CD8-positive, alpha-beta memory T cell (primary cell): ENCODE measurements around the gene ORMDL3. TPM values are rescaled to one million over a fixed set of nuclear protein-coding genes. Genes with fewer than 3 reads are reported as not detected.
"Not testable (repeated sequence)": the region's sequence is repeated elsewhere in the genome, so short reads cannot be mapped to it uniquely, and the experiment has no call there.

Experiments
- CTCF ChIA-PET: fragments of 350-600 bp; sonication (Branson Sonifier 250); formaldehyde crosslinking; loops from one replicate; lab custom pipeline; 2021; ENCODE audit warnings: antibody characterized with exemption; lab: Charles Lee
- POLR2A ChIA-PET: fragments of 350-600 bp; sonication (Branson Sonifier 250); formaldehyde crosslinking; loops from one replicate; lab custom pipeline; 2021; ENCODE audit warnings: antibody characterized with exemption; lab: Charles Lee
- DNase-seq, 5 donors: peaks; one replicate each; pipeline versions ENCODE4 v3.0.0 to v3.0.0-alpha.2; 2020 to 2022; ENCODE audit warnings: mixed read lengths in 1 of 5
- H3K27ac ChIP-seq: one replicate; pipeline ENCODE4 v1.7.0; 2013; ENCODE audit warnings: low read depth, mild to moderate bottlenecking, low read length, moderate library complexity
- H3K27me3 ChIP-seq: 2 replicates; pipeline ENCODE4 v1.7.0; 2013; ENCODE audit warnings: low read length, mild to moderate bottlenecking; ENCODE audit not compliant: insufficient read depth, poor library complexity, severe bottlenecking
- H3K36me3 ChIP-seq: 2 replicates; pipeline ENCODE4 v1.7.0; 2013; ENCODE audit warnings: mild to moderate bottlenecking, low read length, moderate library complexity; ENCODE audit not compliant: insufficient read depth
- H3K4me1 ChIP-seq: 2 replicates; pipeline ENCODE4 v1.7.0; 2013; ENCODE audit warnings: mild to moderate bottlenecking, low read length, moderate library complexity; ENCODE audit not compliant: insufficient read depth
- H3K4me3 ChIP-seq: 2 replicates; pipeline ENCODE4 v1.7.0; 2013; ENCODE audit warnings: mild to moderate bottlenecking, low read length
- H3K9me3 ChIP-seq: 2 replicates; pipeline ENCODE4 v1.7.0; 2013; ENCODE audit warnings: mild to moderate bottlenecking, low read length
- H3K27ac Mint-ChIP-seq, 8 donors: one replicate each; pipeline ENCODE4 v1.8.0; 2020 to 2021; ENCODE audit warnings: mixed read lengths in 8 of 8, mild to moderate bottlenecking in 6 of 8, inconsistent platforms in 3 of 8, moderate library complexity in 3 of 8
- H3K27me3 Mint-ChIP-seq, 2 donors: one replicate each; pipeline ENCODE4 v1.8.0; 2020 to 2021; ENCODE audit warnings: mixed read lengths in 2 of 2, mild to moderate bottlenecking in 1 of 2, moderate library complexity in 1 of 2
- H3K36me3 Mint-ChIP-seq, 3 donors: one replicate each; pipeline ENCODE4 v1.8.0; 2020 to 2021; ENCODE audit warnings: mixed read lengths in 3 of 3, inconsistent platforms in 1 of 3, mild to moderate bottlenecking in 1 of 3
- H3K4me1 Mint-ChIP-seq, 3 donors: one replicate each; pipeline ENCODE4 v1.8.0; 2020 to 2021; ENCODE audit warnings: mixed read lengths in 3 of 3, inconsistent platforms in 1 of 3, mild to moderate bottlenecking in 1 of 3
- H3K4me3 Mint-ChIP-seq, 7 donors: one replicate each; pipeline ENCODE4 v1.8.0; 2020 to 2021; ENCODE audit warnings: mixed read lengths in 7 of 7, mild to moderate bottlenecking in 6 of 7, moderate library complexity in 4 of 7, inconsistent platforms in 2 of 7
- H3K9me3 Mint-ChIP-seq, 5 donors: one replicate each; pipeline ENCODE4 v1.8.0; 2020 to 2022; ENCODE audit warnings: mixed read lengths in 5 of 5, mild to moderate bottlenecking in 3 of 5, moderate library complexity in 2 of 5, inconsistent platforms in 1 of 5
- polyA plus RNA-seq: library from polyadenylated mRNA; unstranded; fragments of 300-500 nt; fragmentation: Illumina TruSeq; gene quantifications from one replicate; pipeline ENCODE4 v1.2.3, GENCODE V29; 2021
- total RNA-seq, 2 experiments: library from RNA; stranded (reverse); gene quantifications; one replicate each; pipeline ENCODE4 v1.2.3, GENCODE V29; 2021

Gene ORMDL3
- total and polyA plus RNA-seq, 3 experiments from 2014 or later, result 73.6 to 217 (median 76.4) TPM

DNA sequence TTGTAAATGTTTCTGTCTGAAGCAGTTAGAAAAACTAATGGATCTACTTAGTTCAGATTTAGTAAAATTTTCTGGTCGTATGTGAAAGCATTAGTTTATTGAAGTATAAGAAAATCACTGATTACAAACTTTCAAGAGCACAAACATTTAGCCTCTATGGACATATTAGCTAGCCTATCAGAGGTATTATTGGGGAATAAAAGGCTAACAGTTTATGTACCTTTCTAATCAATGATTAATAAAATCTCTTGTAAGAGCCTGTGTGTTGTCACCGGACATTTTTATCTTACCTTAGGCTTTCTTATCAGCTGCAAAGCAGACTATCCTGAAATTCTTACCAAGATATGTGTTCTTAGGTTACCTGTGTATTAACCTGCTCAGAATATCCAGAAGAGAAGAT is 38.2 kb downstream of the ORMDL3 start:
- Mint-ChIP-seq H3K27ac (no peak overlapping the region), H3K4me1 (no peaks in the 10 kb centered on the region), H3K36me3 (no peaks in the 10 kb centered on the region), H3K9me3 (peaks cover 0 to 4% (median 0%) of the 10 kb centered on the region in 5 donors), H3K4me3 (no peak overlapping the region), H3K27me3 (peaks cover 3 to 31% of the 10 kb centered on the region in 2 donors)
- Histone ChIP-seq H3K27me3 (no peaks in the 10 kb centered on the region), H3K36me3 (no peaks in the 10 kb centered on the region), H3K27ac (no peak overlapping the region), H3K9me3 (no peaks in the 10 kb centered on the region), H3K4me3 (no peak overlapping the region), H3K4me1 (no peaks in the 10 kb centered on the region)
- DNase-seq, result no peak
- CTCF ChIA-PET, result interaction anchor here (0.6 to 1.0 kb wide), 2 partner anchors 9 to 158 kb away, joined by 3 read pairs; no protein-coding TSS in a partner anchor
- POLR2A ChIA-PET, result no interaction called here

DNA sequence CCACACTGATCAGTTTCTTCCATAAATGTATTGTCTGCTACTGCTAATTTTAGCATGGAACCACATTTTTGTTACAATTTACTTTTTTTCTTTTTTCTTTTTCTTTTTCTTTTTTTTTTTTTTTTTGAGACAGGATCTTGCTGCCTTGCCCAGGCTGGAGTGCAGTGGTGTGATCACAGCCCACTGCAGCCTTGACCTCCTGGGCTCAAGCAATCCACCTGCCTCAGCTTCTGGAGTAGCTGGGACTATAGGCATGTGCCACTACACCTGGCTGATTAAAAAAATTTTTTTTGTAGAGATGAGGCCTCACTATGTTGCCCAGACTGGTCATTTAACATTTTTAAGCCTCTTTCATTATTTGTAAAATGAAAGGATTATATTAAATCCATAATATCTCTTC is 40.3 kb downstream of the ORMDL3 start:
- Mint-ChIP-seq H3K27me3 (peaks cover 3 to 26% of the 10 kb centered on the region in 2 donors), H3K27ac (no peak overlapping the region), H3K4me1 (no peaks in the 10 kb centered on the region), H3K36me3 (no peaks in the 10 kb centered on the region), H3K4me3 (no peak overlapping the region), H3K9me3 (peaks cover 0 to 4% (median 0%) of the 10 kb centered on the region in 5 donors)
- CTCF ChIA-PET, result interaction anchor here (1.3 kb wide), 1 partner anchor 265 kb away, joined by 4 read pairs; no protein-coding TSS in a partner anchor
- H3K9me3 ChIP-seq, result no peaks in the 10 kb centered on the region
- POLR2A ChIA-PET, result interaction anchor here (1.0 kb wide), 1 partner anchor 28 kb away, joined by 3 read pairs; no protein-coding TSS in a partner anchor
- no peaks in the 10 kb centered on the region for H3K4me1 ChIP-seq
- H3K4me3 ChIP-seq, result no peak overlapping the region
- H3K36me3 ChIP-seq, result no peaks in the 10 kb centered on the region
- no peak for DNase-seq
- no peak overlapping the region for H3K27ac ChIP-seq
- H3K27me3 ChIP-seq, result no peaks in the 10 kb centered on the region

DNA sequence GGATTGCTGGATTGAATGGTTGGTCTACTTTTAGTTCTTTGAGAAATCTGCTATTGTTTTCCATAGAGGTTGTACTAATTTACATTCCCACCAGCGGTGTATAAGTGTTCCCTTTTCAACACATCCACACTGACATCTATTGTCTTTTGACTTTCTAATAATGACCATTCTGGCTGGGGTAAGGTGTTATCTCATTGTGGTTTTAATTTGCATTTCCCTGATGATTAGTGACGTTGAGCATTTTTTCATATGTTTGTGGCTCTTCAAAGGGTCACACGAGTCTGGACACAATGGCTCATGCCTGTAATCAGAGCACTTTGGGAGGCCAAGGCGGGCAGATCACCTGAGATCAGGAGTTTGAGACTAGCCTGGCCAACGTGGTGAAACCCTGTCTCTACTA is 41.3 kb downstream of the ORMDL3 start:
- H3K9me3 Mint-ChIP-seq, DNase-seq, H3K4me3 ChIP-seq, H3K27me3 ChIP-seq, H3K36me3 ChIP-seq, POLR2A ChIA-PET, H3K9me3 ChIP-seq, H3K4me1 ChIP-seq, H3K4me3 Mint-ChIP-seq, H3K27ac ChIP-seq, H3K36me3 Mint-ChIP-seq, H3K4me1 Mint-ChIP-seq, H3K27ac Mint-ChIP-seq, CTCF ChIA-PET: not testable (repeated sequence)
- peaks cover 3 to 21% of the 10 kb centered on the region in 2 donors for H3K27me3 Mint-ChIP-seq

DNA sequence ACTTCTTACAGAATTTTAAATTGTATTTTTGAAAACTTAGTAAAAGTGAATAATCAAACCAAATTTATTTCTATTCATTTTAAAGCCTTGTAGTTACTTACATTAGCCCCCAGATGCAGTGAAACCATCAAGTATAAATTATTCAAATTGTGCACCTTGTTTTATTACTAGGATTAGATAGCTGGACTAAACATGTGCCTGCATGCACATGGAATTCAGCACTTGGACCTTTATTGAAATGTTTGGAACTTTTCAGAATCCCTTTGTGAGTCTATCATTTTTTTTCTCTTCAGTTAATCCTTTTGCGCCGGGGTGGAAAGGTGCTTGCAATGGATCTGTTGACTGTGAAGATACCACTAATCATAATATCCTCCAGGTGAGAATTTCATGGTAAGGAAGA is 54.6 kb downstream of the ORMDL3 start:
- CTCF ChIA-PET, result interaction anchor here (0.7 to 2.4 kb wide), 4 partner anchors 108 to 249 kb away, joined by 3 to 7 read pairs (median 4); partner anchors contain the start of gene PSMD3
- Histone ChIP-seq H3K36me3 (no peaks in the 10 kb centered on the region), H3K4me1 (peaks cover 8% of the 10 kb centered on the region), H3K27me3 (no peaks in the 10 kb centered on the region), H3K9me3 (no peaks in the 10 kb centered on the region), H3K4me3 (no peak overlapping the region), H3K27ac (no peak overlapping the region)
- peaks cover 0 to under 1% (median 0%) of the 10 kb centered on the region in 3 donors for H3K36me3 Mint-ChIP-seq
- no peaks in the 10 kb centered on the region for H3K9me3 Mint-ChIP-seq
- no peak for DNase-seq
- no peak overlapping the region for H3K4me3 Mint-ChIP-seq
- H3K4me1 Mint-ChIP-seq, result peaks cover 6 to 11% (median 8%) of the 10 kb centered on the region in 3 donors
- H3K27ac Mint-ChIP-seq, result no peak overlapping the region
- peaks cover 0 to 2% of the 10 kb centered on the region in 2 donors for H3K27me3 Mint-ChIP-seq
- POLR2A ChIA-PET, result interaction anchor here (0.6 kb wide), 1 partner anchor 422 kb away, joined by 5 read pairs; the partner anchor contains the start of gene MED1

DNA sequence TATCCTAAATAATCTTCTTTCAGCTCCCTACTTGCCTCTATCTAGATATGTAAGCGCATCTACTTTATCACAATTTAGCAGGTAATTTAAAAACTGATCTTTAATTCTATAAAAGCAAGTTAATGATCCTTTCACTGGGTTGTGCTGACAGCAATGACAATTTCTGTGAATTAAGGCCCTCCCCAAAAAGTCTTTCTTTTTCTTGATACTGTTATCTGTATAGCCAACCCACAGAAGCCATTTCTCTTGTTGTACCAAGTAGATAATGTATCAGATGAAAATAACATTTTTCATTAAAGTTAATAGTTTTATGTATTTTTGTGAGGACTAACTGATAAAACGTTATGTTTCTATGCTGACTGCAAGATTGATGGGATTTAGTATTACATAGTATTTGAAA is 55.6 kb downstream of the ORMDL3 start:
- Mint-ChIP-seq H3K36me3 (peaks cover 0 to 3% (median 0%) of the 10 kb centered on the region in 3 donors), H3K4me3 (no peak overlapping the region), H3K4me1 (peaks cover 15 to 20% (median 18%) of the 10 kb centered on the region in 3 donors), H3K27me3 (peaks cover 0 to 2% of the 10 kb centered on the region in 2 donors), H3K27ac (no peak overlapping the region), H3K9me3 (no peaks in the 10 kb centered on the region)
- Histone ChIP-seq H3K9me3 (no peaks in the 10 kb centered on the region), H3K36me3 (no peaks in the 10 kb centered on the region), H3K27me3 (no peaks in the 10 kb centered on the region), H3K27ac (no peak overlapping the region), H3K4me3 (no peak overlapping the region), H3K4me1 (peaks cover 18% of the 10 kb centered on the region)
- DNase-seq, result no peak
- POLR2A ChIA-PET, result no interaction called here
- CTCF ChIA-PET, result interaction anchor here (2.4 kb wide), 1 partner anchor 109 kb away, joined by 7 read pairs; the partner anchor contains the start of gene PSMD3

Other genes starting within 250 kb of the ORMDL3 start
- 10 to 100 TPM; 11.8 to 12.1 TPM for gene PGAP3, start 239.5 kb downstream of the ORMDL3 start, total RNA-seq
- gene PGAP3, start 239.5 kb downstream of the ORMDL3 start, polyA plus RNA-seq, result 22.4 TPM
- 1 to 10 TPM; 3.6 to 3.9 TPM for gene ERBB2, start 227.5 kb downstream of the ORMDL3 start, total RNA-seq
- gene ERBB2, start 227.5 kb downstream of the ORMDL3 start, polyA plus RNA-seq, result 2.4 TPM
- 10 to 100 TPM; 42.3 to 46.2 TPM for gene MIEN1, start 197.1 kb downstream of the ORMDL3 start, total RNA-seq
- gene MIEN1, start 197.1 kb downstream of the ORMDL3 start, polyA plus RNA-seq, result 114 TPM
- gene GRB7, start 189.7 kb downstream of the ORMDL3 start, total RNA-seq, result not detected
- gene GRB7, start 189.7 kb downstream of the ORMDL3 start, polyA plus RNA-seq, result not detected
- gene IKZF3, start 63.3 kb downstream of the ORMDL3 start, total RNA-seq, result 100 to 1,000 TPM; 119 to 126 TPM
- gene IKZF3, start 63.3 kb downstream of the ORMDL3 start, polyA plus RNA-seq, result 138 TPM
- gene ZPBP2, start 59.4 kb downstream of the ORMDL3 start, total RNA-seq, result under 1 TPM; 0.58 to 0.74 TPM
- 0.09 TPM for gene ZPBP2, start 59.4 kb downstream of the ORMDL3 start, polyA plus RNA-seq
- gene GSDMB, start 9.0 kb downstream of the ORMDL3 start, total RNA-seq, result 10 to 100 TPM; 14.0 to 14.8 TPM
- 1.3 TPM for gene GSDMB, start 9.0 kb downstream of the ORMDL3 start, polyA plus RNA-seq
- not detected for gene LRRC3C, start 131 bp upstream of the ORMDL3 start, total RNA-seq
- not detected for gene LRRC3C, start 131 bp upstream of the ORMDL3 start, polyA plus RNA-seq
- not detected for gene GSDMA, start 35.4 kb upstream of the ORMDL3 start, total RNA-seq
- gene GSDMA, start 35.4 kb upstream of the ORMDL3 start, polyA plus RNA-seq, result 0.14 TPM
- gene PSMD3, start 53.2 kb upstream of the ORMDL3 start, total RNA-seq, result 100 to 1,000 TPM; 185 to 186 TPM
- gene PSMD3, start 53.2 kb upstream of the ORMDL3 start, polyA plus RNA-seq, result 51.1 TPM
- gene CSF3, start 87.8 kb upstream of the ORMDL3 start, total RNA-seq, result not detected
- gene CSF3, start 87.8 kb upstream of the ORMDL3 start, polyA plus RNA-seq, result not detected
- gene MED24, start 126.8 kb upstream of the ORMDL3 start, total RNA-seq, result 100 to 1,000 TPM; 118 to 121 TPM
- 51.2 TPM for gene MED24, start 126.8 kb upstream of the ORMDL3 start, polyA plus RNA-seq
- 10 to 100 TPM; 12.6 to 13.2 TPM for gene THRA, start 135.4 kb upstream of the ORMDL3 start, total RNA-seq
- gene THRA, start 135.4 kb upstream of the ORMDL3 start, polyA plus RNA-seq, result 17.0 TPM
- gene NR1D1, start 173.0 kb upstream of the ORMDL3 start, total RNA-seq, result 10 to 100 TPM; 10.0 to 10.2 TPM
- gene NR1D1, start 173.0 kb upstream of the ORMDL3 start, polyA plus RNA-seq, result 10.4 TPM
- gene MSL1, start 194.4 kb upstream of the ORMDL3 start, total RNA-seq, result 10 to 100 TPM; 88.6 to 91.5 TPM
- 13.5 TPM for gene MSL1, start 194.4 kb upstream of the ORMDL3 start, polyA plus RNA-seq
- 100 to 1,000 TPM; 100 to 101 TPM for gene CASC3, start 212.9 kb upstream of the ORMDL3 start, total RNA-seq
- 47.4 TPM for gene CASC3, start 212.9 kb upstream of the ORMDL3 start, polyA plus RNA-seq
- 1 to 10 TPM; 5.7 to 6.3 TPM for gene RAPGEFL1, start 249.9 kb upstream of the ORMDL3 start, total RNA-seq
- gene RAPGEFL1, start 249.9 kb upstream of the ORMDL3 start, polyA plus RNA-seq, result 0.32 TPM